T-helper 1 cell treated with Interleukin-12 subunit alpha and Interleukin-12 subunit beta and Interleukin-4 antibody, amounts not matched to agents 30 ng/mL and 1 ng/mL, for 36 hours (primary cell): Measurements from ENCODE around the gene CELF2. TPM values are rescaled to one million over a fixed set of nuclear protein-coding genes. Genes with fewer than 3 reads are reported as not detected.

Experiments used
- intact Hi-C: fragments of 100-400 bp; cut with micrococcal nuclease; formaldehyde crosslinking; loops from one replicate; pipeline ENCODE4 v1.15.1; 2024
- total RNA-seq: library from RNA; stranded (reverse); gene quantifications from 2 replicates; pipeline ENCODE4 v1.2.3, GENCODE V29; 2022

Gene CELF2
- total RNA-seq, 1 donor from 2014 or later, result 155 TPM

DNA sequence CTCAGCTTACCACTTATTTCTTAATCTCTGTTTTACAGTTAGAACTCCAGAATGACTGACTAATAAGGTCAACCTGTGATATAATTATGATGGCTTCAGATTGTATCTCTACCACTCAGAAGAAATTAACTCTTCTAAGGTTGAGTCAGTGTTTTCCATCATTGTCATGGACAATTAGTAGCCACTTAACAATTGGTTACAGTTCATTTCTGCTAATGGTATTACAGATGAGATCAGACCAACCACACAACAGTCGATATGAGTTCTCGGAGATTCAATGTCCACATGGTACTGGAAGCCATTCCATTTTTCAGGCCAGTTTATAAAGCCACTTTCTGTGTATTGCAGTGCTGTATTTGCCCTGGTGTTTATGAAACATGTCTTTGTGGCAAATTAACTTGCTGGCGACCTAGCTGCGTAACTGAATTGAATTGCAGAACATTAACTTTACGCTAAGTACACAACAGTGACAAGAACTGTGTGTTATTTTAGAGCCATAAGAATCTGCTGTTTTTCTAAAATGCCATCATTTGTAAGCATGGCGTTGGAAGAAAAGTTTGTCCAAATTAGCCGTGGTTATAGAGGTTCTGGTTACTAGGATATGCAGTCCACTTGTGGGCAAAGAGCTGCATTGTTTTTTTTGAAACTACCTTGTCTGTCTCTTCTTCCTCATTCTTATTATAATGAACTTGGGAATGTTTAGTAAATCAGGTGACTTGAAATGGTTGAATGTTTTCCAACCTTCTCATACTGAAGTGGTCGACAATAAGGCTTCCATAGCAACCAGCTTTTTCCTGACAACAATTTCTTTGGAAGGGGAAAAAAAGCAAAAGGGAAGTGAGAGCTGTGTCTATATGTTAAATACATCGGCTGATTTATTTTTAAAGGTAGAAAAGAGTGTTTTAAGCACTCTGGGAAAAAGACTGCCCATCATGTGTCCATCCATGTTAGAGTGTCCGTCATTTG is 76.4 kb downstream of the CELF2 start:
- intact Hi-C loops, result no loop called here

DNA sequence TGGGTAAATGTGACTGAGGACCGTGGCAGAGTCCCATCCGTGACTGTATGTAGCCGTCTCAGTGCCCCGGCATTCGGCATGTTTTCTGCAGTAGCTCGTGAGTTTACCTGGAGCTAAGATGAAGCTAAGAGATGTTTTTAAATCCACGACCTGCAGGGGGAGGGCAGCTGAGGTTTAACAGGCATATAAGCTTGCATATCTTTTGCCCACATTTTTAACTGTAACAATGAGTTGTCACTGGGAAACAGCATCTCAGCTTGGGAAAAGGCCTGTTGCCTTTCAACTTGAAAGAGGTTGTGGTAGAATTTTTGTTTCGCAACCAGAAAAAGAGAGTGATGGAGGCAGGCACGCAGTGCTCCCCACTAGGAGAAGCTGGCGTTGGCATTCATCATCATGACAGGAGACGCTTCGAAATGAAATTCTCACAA is 77.7 kb downstream of the CELF2 start:
- intact Hi-C loops, result no loop called here

DNA sequence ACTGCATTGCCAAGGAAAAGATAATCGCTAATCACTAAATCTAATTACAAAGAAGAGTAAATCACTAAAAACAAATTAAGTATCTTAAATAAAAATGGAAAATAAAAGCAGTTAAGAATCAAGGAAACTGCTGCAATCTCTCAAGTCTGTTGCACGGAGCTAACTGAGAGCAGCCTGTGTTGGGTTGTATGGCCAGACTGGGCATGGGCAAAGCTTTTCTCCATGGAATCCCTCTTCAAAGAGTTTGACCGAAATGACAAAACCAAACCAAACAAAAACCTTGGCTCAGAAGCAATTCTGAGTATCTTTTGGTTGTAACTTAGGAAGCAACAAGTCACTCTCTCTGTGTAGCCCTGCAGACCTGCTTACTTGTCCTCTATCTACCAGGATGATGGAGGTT is 78.8 kb downstream of the CELF2 start:
- intact Hi-C loops, result no loop called here

DNA sequence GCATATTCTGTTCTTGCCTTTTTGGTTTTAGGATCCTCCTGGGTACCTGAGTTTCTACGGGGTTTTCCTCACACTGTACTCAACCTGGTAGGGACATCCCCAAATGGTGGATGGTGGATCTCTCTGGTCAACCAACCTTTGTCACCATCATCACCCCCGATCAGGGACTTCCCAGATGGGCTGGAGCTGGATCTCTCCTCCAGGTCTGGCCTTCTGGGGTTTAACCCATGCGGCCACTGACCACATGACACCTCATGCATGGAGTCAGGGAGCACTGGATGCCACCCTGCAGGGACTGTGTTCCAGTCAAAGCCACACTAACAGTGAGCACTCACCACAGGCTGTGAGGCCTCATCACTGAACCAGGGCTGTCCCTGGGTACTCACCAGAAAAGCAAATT is 80.0 kb downstream of the CELF2 start:
- intact Hi-C loops, result no loop called here

DNA sequence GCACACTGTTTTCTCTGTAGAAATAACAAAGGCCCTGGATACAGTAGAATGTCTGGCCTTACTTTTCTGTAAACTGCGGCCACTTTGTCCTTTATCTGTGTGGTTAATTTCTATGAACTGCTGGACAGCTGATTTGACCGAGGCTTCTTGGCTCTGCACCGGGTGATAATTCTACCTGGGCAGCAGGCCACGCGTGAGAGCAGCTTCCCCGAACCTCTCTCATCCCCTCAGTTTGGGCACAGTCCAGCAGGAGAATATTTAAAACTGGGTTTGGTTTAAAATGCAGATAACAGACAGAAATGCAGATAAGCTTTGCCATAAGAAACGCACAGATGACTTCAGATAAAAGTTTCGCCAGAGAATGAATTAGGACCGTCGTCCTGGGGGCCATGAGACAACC is 81.0 kb downstream of the CELF2 start:
- intact Hi-C loops, result no loop called here

DNA sequence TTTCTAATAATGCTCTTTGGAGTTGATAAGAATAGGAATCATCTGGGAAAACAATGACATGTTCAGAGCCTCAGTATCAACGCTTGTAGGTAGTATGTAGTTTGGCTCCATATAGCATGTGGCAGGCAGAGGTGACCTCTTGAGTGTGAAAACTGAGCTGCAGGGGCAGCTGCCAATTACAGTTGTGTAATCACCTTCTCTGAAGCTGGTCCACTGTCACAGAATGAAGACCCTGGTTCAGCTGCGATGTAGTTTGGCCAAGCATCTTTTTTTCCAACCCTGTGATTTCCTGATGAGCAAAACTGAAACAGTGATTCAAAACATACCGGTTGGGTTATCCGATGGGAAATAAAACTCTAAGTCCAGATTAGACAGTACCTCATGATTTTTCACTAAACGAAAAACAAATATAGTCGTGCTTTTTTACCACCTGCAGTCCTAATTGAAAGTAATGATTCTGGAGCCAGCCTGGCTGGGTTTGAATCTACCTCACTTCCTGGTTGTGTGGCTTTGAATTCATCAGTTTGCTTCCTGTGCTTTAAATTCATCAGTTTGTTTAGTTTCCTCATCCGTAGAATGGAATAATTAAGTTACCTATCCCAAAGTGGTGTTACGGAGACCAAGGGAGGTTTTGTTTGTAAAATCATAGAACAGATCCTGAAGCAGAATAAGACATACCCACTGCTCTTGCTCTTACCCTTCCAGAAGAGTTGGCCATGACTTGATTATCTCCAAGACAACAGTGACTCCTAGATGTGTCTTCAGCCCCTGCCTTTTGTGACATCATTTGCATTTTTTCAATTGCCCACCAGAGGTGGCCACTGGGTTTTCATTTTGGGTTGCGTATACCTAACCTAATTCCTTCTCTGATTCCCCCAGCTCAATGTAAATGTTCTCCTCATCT is 87.4 kb downstream of the CELF2 start:
- intact Hi-C loops, result no loop called here

DNA sequence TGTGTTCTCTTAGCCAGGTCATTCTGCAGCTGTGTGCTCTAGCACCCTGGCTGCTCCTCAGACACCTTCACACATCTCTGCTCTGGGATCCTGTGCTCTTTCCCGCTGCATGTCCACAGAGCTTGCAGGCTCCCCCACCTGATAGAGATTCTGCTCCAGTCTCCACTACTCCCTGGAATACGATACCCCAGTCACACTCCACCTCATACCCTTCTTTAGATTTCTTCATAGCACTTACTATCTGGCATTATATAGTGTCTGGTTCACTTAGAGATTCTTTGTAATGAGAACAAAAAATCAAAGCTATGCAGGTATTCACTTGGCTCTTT is 88.0 kb downstream of the CELF2 start:
- intact Hi-C loops, result no loop called here

DNA sequence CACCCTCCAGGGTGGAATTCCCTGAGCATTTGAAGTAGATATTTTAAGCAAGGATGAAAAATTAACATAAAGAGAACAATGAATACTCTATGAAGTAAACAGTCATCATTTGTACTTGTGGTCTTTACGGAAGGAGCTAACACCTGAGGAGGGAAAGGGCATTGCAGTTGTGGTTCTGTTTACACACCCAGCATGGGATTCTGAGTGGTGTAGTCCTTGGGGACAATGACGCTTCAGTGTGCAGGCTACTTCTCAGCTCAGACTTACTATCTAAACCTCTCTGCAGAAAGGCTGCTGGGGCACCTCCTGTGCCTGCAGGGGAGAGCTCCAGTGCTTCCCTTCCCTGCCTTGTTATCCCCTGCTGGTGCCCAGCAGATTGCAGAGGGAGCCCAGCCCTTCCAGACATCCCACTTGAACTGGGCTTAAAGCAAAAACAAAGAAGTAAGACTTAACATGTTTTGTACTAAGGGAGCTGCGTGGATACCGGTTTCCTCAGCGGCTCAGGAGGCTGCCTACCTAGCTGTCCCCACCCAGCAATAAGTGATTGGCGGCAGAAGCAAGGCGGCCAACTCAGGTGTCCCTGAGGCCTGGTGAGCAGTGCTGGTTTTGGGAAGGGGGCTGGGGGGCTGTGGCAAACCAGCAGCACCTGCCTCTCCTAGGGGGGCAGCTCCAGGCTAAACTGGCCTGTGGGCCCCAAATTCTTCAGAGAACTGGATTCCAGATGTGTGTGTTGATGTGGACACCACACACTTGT is 89.1 kb downstream of the CELF2 start:
- intact Hi-C loops, result no loop called here

DNA sequence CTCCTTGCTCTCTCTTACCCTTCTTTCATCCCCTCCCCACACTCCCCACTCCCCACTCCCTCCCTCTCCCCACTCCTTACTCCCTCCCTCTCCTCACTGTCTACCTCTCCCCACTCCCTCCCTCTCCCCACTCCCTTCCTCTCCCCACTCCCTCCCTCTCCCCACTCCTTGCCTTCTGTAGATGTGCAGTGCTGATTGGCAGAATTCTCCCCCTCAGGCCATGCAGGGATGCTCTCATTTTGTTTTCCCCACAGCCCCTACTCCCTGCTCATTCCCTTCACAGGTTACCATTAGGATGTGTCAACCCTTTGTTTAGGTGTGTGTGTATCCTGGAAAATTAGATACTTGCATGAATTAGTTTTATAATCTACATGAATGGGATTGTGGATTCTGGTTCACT is 90.3 kb downstream of the CELF2 start:
- intact Hi-C loops, result no loop called here

DNA sequence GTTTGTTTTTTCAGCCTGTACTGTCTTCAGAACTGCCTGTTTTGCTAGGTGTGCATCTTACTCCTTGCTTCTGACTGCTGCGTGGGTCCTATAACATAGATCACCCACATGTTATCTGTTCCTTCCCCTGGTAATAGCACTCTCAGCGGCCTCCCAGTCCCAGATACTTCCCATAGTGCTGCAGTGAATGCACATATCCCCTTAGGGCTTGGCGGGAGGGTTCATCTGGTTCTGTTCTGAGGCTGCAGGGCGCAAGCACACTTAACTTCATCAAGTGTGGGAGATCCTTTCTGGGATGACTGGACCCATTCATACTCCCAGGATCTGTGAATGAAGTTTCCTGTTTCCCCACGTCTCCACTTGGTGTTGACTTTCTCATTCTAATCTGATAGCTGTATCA is 90.7 kb downstream of the CELF2 start:
- intact Hi-C loops, result no loop called here

DNA sequence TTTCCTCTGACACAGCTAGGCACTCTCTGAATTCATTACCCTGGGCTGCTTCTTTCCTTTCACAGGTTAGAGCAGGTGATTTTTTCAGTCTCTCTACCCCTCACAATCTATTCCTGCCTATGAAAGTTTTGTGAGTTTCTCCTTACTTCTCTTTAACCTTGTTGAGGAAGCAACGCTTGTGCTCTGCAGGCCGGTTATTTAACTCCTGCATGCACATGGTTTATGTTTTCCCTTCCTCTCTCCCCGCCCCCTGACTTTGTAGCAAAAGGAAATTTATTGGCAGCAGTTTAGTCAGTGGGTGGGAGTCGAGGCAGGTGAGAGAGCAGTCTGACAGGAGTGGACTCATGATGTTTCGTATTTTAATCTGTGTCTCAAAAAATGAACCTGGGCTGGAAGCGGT is 91.9 kb downstream of the CELF2 start:
- intact Hi-C loops, result no loop called here

DNA sequence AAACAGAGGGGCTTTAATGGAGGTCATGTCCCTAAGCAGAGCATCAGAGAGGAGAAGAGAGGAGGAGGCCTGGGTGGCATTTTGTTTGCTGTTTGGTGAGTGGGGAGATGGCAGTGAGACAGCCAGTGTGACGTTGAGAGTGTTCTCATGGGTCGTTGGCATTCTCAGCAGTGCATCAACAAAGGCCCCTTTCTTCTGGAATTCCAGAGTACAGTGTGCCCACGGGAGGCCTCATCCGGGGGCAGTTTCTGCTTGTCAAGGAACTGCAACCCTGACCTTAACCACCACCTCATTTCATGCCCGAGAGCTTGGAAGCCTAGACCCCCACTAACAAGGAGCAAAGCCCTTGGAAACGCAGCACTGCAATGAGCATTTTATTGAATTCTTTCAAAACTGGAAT is 92.9 kb downstream of the CELF2 start:
- intact Hi-C loops, result loop anchor here (5.0 kb wide), 1 partner anchor 117 kb away; no protein-coding TSS in a partner anchor

DNA sequence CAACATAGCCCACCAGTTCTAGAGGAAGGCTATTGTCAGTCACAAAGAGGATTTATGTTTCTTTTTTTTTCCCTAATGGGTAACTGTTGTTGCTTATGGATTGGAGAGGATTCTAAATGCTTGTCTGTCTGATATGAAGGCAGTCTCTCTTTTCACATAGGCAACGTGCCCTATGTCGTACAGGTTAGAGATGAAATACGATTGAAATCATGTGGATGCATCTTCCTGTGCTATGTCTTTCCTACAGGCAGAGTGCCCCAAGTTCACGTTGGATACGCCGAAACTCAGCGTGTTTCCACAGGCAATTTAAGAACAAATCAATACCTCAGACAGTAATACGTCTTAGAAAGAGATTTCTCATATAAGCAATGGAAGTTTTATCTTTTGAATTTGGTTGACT is 93.8 kb downstream of the CELF2 start:
- intact Hi-C loops, result loop anchor here (5.0 kb wide), 1 partner anchor 116 kb away; no protein-coding TSS in a partner anchor

DNA sequence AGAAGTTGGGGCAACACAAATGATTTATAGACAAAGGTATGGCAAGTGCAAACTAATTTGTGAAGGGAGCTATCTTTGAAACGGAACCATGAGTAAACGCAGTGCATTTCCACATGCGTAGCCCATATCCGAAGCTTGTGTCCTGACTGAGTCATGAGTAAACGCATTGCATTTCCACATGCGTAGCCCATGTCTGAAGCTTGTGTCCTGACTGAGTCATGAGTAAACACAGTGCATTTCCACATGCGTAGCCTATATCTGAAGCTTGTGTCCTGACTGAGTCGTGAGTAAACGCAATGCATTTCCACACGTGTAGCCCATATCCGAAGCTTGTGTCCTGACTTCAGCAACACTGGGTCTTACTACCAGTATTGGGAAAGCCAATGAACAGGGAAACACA is 95.0 kb downstream of the CELF2 start:
- intact Hi-C loops, result loop anchor here (1.0 to 5.0 kb wide), 6 partner anchors 32 to 360 kb away; no protein-coding TSS in a partner anchor

DNA sequence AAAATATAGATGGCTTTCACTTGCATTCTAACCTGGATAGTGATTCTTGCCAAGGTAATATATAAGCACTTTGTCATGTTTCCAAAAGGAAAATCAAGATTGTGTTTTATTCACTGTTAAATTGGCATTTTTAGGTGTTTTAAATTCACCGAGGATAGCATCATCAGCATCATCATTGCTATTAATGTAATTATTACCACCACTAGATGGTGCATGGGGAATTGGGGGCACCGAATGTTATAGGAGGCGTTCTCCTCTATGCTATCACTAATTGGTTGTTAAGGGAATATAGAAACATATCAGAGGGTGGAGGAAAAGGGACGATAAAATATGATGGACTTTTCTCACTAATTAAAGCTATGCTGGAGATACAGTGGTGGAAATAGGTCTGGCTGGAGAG is 95.5 kb downstream of the CELF2 start:
- intact Hi-C loops, result loop anchor here (1.0 to 5.0 kb wide), 6 partner anchors 32 to 359 kb away; no protein-coding TSS in a partner anchor

DNA sequence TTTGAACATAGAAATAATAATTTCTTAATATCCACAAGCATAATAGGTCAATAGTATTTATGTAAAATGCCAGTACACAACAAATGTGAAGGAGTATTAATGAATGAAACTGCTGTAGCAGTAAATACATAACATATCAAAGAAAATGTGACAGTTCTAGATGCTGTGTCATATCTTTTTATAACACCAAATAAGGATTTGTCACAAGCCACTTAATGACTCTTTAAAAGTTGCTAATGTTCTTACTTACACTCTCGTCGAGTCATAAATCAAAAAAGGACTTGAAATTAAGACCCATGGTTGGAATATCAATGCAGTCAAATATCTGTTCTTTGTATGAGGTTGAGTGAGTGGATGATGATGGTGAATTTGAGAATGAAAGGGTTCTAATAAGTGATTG is 96.6 kb downstream of the CELF2 start:
- intact Hi-C loops, result loop anchor here (5.0 kb wide), 1 partner anchor 113 kb away; no protein-coding TSS in a partner anchor

DNA sequence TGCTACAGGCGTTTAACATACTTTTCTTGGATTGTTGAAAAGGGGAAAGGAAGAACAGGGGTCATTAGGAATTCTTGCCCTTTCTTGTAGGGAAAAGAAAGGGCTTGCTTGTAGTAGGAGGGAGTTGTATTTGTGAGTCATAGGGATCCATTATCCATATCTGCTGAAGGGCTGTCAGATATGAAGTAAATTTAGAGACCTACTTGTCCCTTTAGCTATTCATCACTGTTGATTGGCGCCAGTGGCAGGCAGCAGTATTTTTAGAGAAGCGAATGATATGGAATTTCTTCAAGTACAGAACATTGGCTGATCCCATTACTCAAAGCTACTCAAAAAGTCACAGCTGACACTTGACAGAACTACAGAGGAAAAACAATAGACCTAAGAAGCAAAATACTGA is 97.7 kb downstream of the CELF2 start:
- intact Hi-C loops, result no loop called here

DNA sequence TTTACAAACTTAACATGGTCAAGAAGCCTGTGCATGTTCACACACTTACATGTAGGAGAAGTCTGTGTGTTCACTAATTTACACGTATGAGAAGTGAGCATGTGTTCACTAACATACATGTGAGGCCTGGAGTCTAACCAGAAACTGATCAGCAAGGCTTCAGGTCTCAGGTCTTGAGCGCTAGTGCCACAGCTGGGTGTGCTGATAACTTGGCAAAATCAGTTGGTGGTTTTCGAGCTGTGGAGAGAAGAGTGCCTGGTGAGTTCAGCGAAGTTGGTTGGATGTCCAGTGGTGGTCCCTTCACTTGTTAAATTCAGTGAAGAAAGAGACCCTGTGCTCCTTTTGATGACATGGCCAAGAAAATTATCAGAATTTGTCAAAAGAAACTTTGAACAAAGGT is 98.7 kb downstream of the CELF2 start:
- intact Hi-C loops, result no loop called here

DNA sequence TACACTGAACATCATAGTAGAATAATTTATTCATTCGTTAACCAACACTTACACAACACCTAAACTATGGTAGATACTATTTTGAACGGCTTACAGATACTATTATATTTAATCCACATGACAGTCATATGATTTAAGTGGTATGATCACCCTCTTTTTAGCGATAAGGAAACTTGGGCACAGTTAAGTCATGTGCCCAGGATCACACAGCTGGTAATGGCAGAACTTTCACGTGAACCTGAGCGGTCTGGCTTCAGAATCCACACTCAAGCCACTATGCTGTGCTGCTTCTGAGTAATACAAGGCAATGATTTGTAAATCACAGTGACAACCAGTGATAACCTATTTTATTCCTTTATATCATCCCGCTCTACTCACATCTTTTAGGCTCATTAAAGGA is 99.1 kb downstream of the CELF2 start:
- intact Hi-C loops, result no loop called here

DNA sequence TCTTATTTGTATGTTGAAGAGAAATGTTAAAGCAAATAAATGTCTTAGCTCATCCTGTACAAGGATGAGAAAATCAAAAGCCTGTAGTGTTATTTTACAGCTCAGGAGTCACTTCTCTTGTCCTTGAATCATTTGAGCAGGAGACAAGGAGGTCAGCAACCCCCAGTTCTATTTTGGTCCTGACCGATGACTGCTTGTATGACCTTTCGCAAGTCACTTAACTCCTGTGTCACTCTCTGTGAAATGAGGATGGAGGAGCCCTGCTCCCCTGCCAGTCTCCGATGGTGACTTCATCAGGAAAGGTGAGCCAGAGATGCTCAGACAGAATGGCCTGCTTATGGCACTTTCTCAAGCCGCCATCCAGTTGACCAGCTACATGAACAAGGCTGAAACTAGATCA is 101.0 kb downstream of the CELF2 start:
- intact Hi-C loops, result no loop called here

DNA sequence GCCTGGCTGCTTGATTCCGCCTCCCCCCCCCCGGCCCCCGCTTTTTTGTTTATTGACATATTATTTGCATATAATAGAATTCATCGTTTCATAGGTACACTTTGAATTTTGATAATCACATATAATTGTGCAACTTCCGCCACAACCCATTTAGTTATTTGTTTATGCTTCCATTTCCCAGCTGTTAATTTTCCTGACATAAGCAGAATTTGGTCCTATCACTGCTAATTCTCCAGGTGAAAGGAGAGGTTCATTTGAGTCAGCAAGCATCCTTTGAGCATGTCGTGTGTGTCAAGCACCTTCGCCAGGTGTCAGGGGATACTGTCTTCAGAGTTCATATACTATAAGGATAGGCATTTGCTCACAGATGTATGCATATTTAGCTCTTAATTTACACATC is 102.2 kb downstream of the CELF2 start:
- intact Hi-C loops, result no loop called here
